ENCODE measurements around the gene PADI1. TPM values are rescaled to one million over a fixed set of nuclear protein-coding genes. Genes with fewer than 3 reads are reported as not detected.

The PADI1 gene
- total RNA-seq, 1 donor from 2014 or later: not detected

DNA sequence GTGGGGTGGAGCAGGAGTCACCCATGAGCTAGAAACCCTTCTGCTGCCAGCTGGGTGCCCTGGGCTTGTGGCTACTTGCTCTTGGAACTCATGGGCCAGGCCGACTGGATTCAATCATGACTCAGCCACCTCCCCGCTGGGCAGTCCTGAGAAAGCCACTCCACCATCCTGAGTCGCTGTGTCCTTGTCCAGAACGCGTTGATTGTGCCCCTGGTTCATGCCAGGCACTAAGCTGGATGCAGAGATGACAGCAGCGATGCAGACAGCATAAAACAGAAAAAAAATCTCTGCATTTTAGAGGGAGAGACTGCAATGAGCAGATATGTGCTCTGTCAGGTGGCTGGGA, 10.6 kb downstream of the PADI1 start:
- Histone ChIP-seq H3K36me3 (no peaks in the 10 kb centered on the region), H3K4me1 (peaks cover 7% of the 10 kb centered on the region), H3K9me3 (replicated peaks) (no peaks in the 10 kb centered on the region), H3K27ac (replicated peaks) (no peak overlapping the region), H3K4me3 (no peak overlapping the region), H3K27me3 (ENCODE audit: low read depth) (peaks cover 98% of the 10 kb centered on the region)
- TF ChIP-seq, protein P1, sequence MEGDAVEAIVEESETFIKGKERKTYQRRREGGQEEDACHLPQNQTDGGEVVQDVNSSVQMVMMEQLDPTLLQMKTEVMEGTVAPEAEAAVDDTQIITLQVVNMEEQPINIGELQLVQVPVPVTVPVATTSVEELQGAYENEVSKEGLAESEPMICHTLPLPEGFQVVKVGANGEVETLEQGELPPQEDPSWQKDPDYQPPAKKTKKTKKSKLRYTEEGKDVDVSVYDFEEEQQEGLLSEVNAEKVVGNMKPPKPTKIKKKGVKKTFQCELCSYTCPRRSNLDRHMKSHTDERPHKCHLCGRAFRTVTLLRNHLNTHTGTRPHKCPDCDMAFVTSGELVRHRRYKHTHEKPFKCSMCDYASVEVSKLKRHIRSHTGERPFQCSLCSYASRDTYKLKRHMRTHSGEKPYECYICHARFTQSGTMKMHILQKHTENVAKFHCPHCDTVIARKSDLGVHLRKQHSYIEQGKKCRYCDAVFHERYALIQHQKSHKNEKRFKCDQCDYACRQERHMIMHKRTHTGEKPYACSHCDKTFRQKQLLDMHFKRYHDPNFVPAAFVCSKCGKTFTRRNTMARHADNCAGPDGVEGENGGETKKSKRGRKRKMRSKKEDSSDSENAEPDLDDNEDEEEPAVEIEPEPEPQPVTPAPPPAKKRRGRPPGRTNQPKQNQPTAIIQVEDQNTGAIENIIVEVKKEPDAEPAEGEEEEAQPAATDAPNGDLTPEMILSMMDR (IDR thresholded peaks at IDR 0.05; ENCODE audit: borderline replicate concordance): no peak
- intact Hi-C loops (cut with micrococcal nuclease): no loop called here
- DNase-seq: no peak

DNA sequence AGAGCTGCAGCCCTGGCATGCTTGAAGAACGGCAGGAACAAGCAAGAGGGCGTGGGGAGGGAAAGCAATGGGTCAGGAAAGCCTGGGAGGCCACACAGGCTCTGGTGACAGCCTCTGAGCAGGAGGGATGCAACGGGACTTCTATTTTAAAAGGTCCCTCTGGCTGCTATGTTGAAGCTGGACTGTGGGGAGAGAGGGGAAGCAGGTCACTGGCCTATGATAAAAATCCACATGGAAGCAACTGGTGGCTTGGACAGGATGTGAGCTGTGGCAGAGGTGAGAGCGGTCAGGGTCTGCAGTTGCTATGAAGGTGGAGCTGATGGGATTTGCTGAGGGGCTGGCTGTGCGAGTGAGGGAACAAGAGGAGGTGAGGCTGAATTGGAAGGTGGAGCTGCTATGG, 11.2 kb downstream of the PADI1 start:
- H3K36me3 ChIP-seq: no peaks in the 10 kb centered on the region
- peaks cover 7% of the 10 kb centered on the region for H3K4me1 ChIP-seq
- intact Hi-C loops (cut with micrococcal nuclease): no loop called here
- DNase-seq: no peak
- H3K27me3 ChIP-seq (ENCODE audit: low read depth): peaks cover 98% of the 10 kb centered on the region
- no peak overlapping the region for H3K4me3 ChIP-seq
- TF ChIP-seq, protein P1 (IDR thresholded peaks at IDR 0.05; ENCODE audit: borderline replicate concordance): no peak
- H3K27ac ChIP-seq (replicated peaks): no peak overlapping the region
- H3K9me3 ChIP-seq (replicated peaks): no peaks in the 10 kb centered on the region

GRCh38 chr1:17217607-17218006, 12.7 kb downstream of the PADI1 start:
- Histone ChIP-seq H3K4me3 (no peak overlapping the region), H3K27ac (replicated peaks) (no peak overlapping the region), H3K9me3 (replicated peaks) (no peaks in the 10 kb centered on the region), H3K4me1 (peaks cover 5% of the 10 kb centered on the region), H3K36me3 (no peaks in the 10 kb centered on the region), H3K27me3 (ENCODE audit: low read depth) (peaks cover 99% of the 10 kb centered on the region)
- no peak for DNase-seq
- intact Hi-C loops (cut with micrococcal nuclease): no loop called here
- TF ChIP-seq, protein P1 (IDR thresholded peaks at IDR 0.05; ENCODE audit: borderline replicate concordance): no peak

- H3K27ac ChIP-seq (replicated peaks): no peak overlapping the region
- no peak overlapping the region for H3K4me3 ChIP-seq
- H3K4me1 ChIP-seq: no peaks in the 10 kb centered on the region
- intact Hi-C loops (cut with micrococcal nuclease): no loop called here
- TF ChIP-seq, protein P1 (IDR thresholded peaks at IDR 0.05; ENCODE audit: borderline replicate concordance): no peak
- H3K9me3 ChIP-seq (replicated peaks): no peaks in the 10 kb centered on the region
- H3K27me3 ChIP-seq (ENCODE audit: low read depth): peaks cover 99% of the 10 kb centered on the region
- no peak for DNase-seq
- no peaks in the 10 kb centered on the region for H3K36me3 ChIP-seq
These were observed 14.0 kb downstream of the PADI1 start for GRCh38 chr1:17218939-17219338.

DNA sequence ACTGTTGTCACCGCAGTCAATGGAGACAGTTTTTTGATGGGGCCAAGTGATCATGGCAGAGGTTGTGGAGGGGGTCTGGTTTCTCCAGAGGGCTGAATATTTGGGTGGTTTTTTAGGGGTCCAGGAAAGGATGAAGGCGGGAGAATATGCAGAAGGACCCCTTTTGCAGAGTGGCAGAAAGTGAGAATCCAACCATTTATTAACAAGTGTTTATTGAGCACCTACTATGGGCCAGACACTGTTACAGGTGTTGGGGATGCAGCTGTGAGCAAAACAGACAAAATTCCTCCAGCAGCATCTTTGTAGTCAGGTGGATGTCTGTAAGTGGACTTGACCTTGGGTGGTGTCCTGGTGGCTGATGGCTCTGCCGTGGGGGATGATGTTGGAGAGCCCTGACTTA, 15.4 kb downstream of the PADI1 start:
- intact Hi-C loops (cut with micrococcal nuclease): no loop called here
- Histone ChIP-seq H3K27ac (replicated peaks) (no peak overlapping the region), H3K4me3 (no peak overlapping the region), H3K27me3 (ENCODE audit: low read depth) (peaks cover 99% of the 10 kb centered on the region), H3K9me3 (replicated peaks) (no peaks in the 10 kb centered on the region), H3K4me1 (no peaks in the 10 kb centered on the region), H3K36me3 (no peaks in the 10 kb centered on the region)
- no peak for DNase-seq
- TF ChIP-seq, protein P1 (IDR thresholded peaks at IDR 0.05; ENCODE audit: borderline replicate concordance): no peak

DNA sequence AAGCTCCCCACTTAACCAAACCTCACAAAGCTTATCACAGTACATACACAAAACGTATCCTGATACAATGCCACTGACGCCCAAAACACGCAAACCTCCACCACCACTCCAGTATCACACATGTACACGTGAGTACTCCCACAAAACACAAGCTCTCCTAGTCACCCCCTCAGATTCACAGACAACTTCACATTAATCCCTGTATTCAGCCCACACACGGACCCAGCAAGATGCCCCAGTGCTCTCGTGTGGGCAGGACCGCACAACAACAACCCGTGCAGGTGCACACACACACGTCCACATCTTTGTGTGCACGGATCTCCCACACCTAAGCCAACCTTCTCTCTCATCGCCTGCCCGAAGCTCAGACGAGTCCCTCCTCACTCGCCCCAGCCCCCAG, 17.6 kb downstream of the PADI1 start:
- no peaks in the 10 kb centered on the region for H3K9me3 ChIP-seq (replicated peaks)
- H3K4me1 ChIP-seq: no peaks in the 10 kb centered on the region
- H3K4me3 ChIP-seq: no peak overlapping the region
- TF ChIP-seq, protein P1 (IDR thresholded peaks at IDR 0.05; ENCODE audit: borderline replicate concordance): no peak
- no peaks in the 10 kb centered on the region for H3K36me3 ChIP-seq
- no peak overlapping the region for H3K27ac ChIP-seq (replicated peaks)
- intact Hi-C loops (cut with micrococcal nuclease): no loop called here
- H3K27me3 ChIP-seq (ENCODE audit: low read depth): peaks cover 83% of the 10 kb centered on the region
- no peak for DNase-seq
